Stimulated activated CD4-positive, alpha-beta T cell treated with anti-CD3 and anti-CD28 coated beads, Interleukin-1b, Interleukin-23, amount 100 ng/mL, for 1 hour (primary cell): ENCODE data around the gene FANCF.

Experiments
- DNase-seq, 2 donors: peaks; one replicate each; pipeline ENCODE4 v3.0.0-alpha.2; 2020; ENCODE audit warnings: low read depth in 2 of 2

The FANCF gene

DNA sequence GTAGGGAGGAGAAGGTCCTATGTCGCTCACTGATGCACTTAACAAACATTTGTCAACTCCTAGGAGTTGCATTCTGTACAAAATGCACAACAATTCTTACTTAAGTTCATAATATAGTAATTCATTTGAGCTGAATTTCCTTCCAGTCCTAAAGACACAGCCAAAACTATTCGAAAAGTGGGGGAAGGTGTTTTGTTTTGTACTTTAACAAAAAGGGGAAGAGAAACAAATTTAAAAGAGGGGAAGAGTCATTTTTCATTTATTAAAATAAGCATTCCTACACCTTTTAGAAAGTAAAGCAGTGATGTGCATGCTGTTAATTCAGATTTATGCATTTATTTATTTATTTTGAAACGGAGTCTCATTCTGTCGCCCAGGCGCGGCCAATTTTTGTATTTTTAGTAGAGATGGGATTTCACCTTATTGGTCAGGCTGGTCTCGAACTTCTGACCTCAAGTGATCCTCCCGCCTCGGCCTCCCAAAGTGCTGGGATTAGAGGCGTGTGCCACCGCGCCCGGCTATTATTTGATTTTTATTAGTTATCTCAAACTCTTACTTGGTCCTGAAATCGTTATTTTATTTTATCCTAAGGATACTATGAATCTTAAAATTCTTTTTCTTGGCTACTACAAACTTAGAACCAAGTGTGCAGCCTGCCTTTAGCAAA is 1.1 kb upstream of the FANCF start:
- DNase-seq: no peak

GRCh38 chr11:22624742-22625447 is 728 bp downstream of the FANCF start:
- DNase-seq: peak in 1 of 2 donors; percentile 38

GRCh38 chr11:22617868-22618267 is 7.8 kb downstream of the FANCF start:
- DNase-seq: no peak

DNA sequence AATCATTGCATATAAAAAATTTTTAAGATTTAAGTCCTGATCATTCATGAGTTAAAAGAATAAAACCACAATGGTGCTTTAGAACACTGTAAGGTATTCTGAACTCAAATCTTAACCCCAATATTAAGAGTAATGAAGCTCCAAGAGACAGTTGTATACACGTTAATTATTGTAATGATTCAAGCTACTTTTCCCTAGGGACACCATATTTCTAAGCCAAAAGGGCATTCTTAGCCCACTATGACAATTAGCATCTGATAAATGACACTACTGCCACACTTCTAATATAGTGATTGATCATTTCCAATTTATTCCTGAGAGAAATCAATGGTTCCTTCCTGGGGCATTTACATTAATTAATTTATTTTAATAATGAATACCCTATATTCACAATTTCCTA is 21.7 kb downstream of the FANCF start:
- DNase-seq: no peak

DNA sequence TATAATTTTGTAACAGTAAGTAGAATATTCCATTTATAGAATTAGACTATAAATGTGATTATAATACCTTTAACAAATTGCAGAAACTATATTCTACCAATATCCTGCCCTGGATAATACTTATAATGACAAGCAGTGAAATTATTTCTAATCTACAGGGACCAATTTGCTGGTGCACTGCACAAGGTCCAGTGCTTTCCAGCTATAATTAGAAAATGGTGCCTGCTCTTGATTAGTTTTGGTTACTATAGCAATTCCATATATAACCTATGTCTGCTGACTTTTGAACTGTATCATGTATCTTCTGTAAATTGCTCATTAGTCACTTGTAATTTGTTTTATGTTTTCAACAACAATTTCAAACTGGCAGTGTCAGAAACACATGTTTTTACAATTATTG is 23.1 kb downstream of the FANCF start:
- no peak for DNase-seq

- DNase-seq: no peak
Measured at GRCh38 chr11:22599458-22599857, 26.2 kb downstream of the FANCF start.

GRCh38 chr11:22597062-22597461 is 28.6 kb downstream of the FANCF start:
- no peak for DNase-seq

- DNase-seq: no peak
Measured at GRCh38 chr11:22584976-22585375, 40.6 kb downstream of the FANCF start.

DNA sequence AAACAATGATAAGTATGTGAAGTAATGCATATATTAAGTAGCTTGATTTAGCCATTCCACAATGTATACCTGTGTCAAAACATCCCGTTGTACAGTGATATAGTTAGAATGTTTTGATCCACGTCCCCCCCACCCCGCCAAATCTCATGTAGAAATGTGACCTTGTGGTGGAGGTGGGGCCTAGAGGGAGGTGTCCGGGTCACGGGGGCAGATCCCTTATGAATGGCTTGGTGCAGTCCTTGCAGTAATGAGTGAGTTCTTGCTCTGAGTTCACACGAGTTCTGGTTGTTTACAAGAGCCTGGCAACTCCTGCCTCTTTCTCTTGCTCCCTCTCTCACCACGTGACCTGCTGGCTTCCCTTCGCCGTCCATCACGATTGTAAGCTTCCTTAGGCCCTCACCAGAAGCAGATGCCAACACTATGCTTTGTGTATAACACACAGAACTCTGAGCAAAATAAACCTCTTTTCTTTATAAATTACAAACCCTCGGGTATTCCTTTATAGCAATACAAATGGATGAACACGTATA is 41.6 kb downstream of the FANCF start:
- DNase-seq: no peak

- DNase-seq: no peak
Measured at GRCh38 chr11:22582151-22582410, 43.5 kb downstream of the FANCF start.

GRCh38 chr11:22581354-22582150 is 44.1 kb downstream of the FANCF start:
- DNase-seq: no peak

GRCh38 chr11:22577854-22578253 is 47.8 kb downstream of the FANCF start:
- DNase-seq: no peak
